OCI-LY7 (cell line): Measurements from ENCODE around the gene CENPA. TPM values are rescaled to one million over a fixed set of nuclear protein-coding genes. Genes with fewer than 3 reads are reported as not detected.

Experiments used
- BruUV-seq: library from RNA; stranded (reverse); fragments of 400-500 nt; replicated peaks from 2 replicates; lab custom pipeline; 2021; lab: Mats Ljungman, UMichigan
- CTCF ChIA-PET: fragments of 300-600 bp; sonication (Branson Sonifier 250); formaldehyde crosslinking; loops from one replicate; lab custom pipeline; 2022; ENCODE audit warnings: antibody characterized with exemption; ENCODE audit not compliant: unreplicated experiment; lab: Charles Lee
- POLR2A ChIA-PET: fragments of 300-600 bp; sonication (Branson Sonifier 250); formaldehyde crosslinking; loops from one replicate; lab custom pipeline; 2022; ENCODE audit warnings: antibody characterized with exemption; lab: Charles Lee
- DNase-seq: peaks from one replicate; pipeline ENCODE4 v3.0.0-alpha.2; 2015; ENCODE audit warnings: low spot score
- H2AFZ ChIP-seq: fragments of 200-600 bp; sonication (generic), shearing (Covaris generic); 2 replicates; pipeline ENCODE4 v1.6.1; 2014; ENCODE audit warnings: mild to moderate bottlenecking, antibody characterized with exemption, low read length, moderate library complexity
- H3K27ac ChIP-seq: fragments of 200-600 bp; sonication (generic); 2 replicates; pipeline ENCODE4 v1.5.1; 2014; ENCODE audit warnings: mixed run types, low read depth, mild to moderate bottlenecking, moderate library complexity, low read length, inconsistent platforms; ENCODE audit not compliant: poor library complexity, severe bottlenecking
- H3K36me3 ChIP-seq: fragments of 200-600 bp; sonication (generic); 2 replicates; pipeline ENCODE4 v1.6.1; 2014; ENCODE audit warnings: mild to moderate bottlenecking, antibody characterized with exemption, low read length, moderate library complexity, mixed read lengths; ENCODE audit not compliant: insufficient read depth
- H3K4me1 ChIP-seq: fragments of 200-600 bp; sonication (generic); 2 replicates; pipeline ENCODE4 v1.5.1; 2014; ENCODE audit warnings: mild to moderate bottlenecking, low read length; ENCODE audit not compliant: insufficient read depth, poor library complexity, severe bottlenecking
- H3K4me2 ChIP-seq: fragments of 200-600 bp; sonication (generic); 2 replicates; pipeline ENCODE4 v1.6.1; 2014; ENCODE audit warnings: mild to moderate bottlenecking, low read length
- H3K4me3 ChIP-seq: fragments of 200-600 bp; sonication (generic); 2 replicates; pipeline ENCODE4 v1.5.1; 2014; ENCODE audit warnings: mild to moderate bottlenecking, low read depth, low read length; ENCODE audit not compliant: poor library complexity, severe bottlenecking
- H3K79me2 ChIP-seq: fragments of 200-600 bp; sonication (generic); 2 replicates; pipeline ENCODE4 v1.6.1; 2016; ENCODE audit warnings: low read depth, mild to moderate bottlenecking, low read length, moderate library complexity, mixed read lengths; ENCODE audit not compliant: insufficient read depth
- H3K9me2 ChIP-seq: fragments of 200-600 bp; sonication (generic); 2 replicates; pipeline ENCODE4 v1.6.1; 2016; ENCODE audit warnings: mild to moderate bottlenecking, low read length, mixed read lengths; ENCODE audit not compliant: insufficient read depth
- H3K9me3 ChIP-seq: fragments of 200-600 bp; sonication (generic); 2 replicates; pipeline ENCODE4 v1.6.1; 2014; ENCODE audit warnings: mild to moderate bottlenecking, mixed run types, low read length, mixed read lengths
- H4K20me1 ChIP-seq: fragments of 200-600 bp; sonication (generic); 2 replicates; pipeline ENCODE4 v1.6.1; 2014; ENCODE audit warnings: mild to moderate bottlenecking, antibody characterized with exemption, low read length, moderate library complexity, mixed read lengths; ENCODE audit not compliant: insufficient read depth
- CTCF ChIP-seq: fragments of 200-600 bp; sonication (generic); conservative IDR thresholded peaks from 2 replicates; pipeline ENCODE4 v1.5.1; 2014; ENCODE audit warnings: mild to moderate bottlenecking, antibody characterized with exemption, low read length, moderate library complexity, mixed read lengths
- EZH2phosphoT487 ChIP-seq: fragments of 200-600 bp; sonication (generic); IDR thresholded peaks from 2 replicates; pipeline ENCODE4 v1.6.1; 2018; ENCODE audit warnings: low read depth, borderline replicate concordance, mild to moderate bottlenecking, mixed run types, antibody characterized with exemption, low read length, moderate library complexity, mixed read lengths
- intact Hi-C: fragments of 100-400 bp; cut with micrococcal nuclease; formaldehyde crosslinking; loops from one replicate; pipeline ENCODE4 v1.10.0; 2022; ENCODE audit not compliant: unreplicated experiment
- total RNA-seq, 2 experiments: library from RNA; depleted of rRNA in 1 of 2; stranded (reverse); fragments of >200 nt in 1 of 2; shearing (Covaris generic) in 1 of 2; gene quantifications; 2 replicates each; pipeline ENCODE4 v1.2.3, GENCODE V29; 2014 to 2022

CENPA gene
- total RNA-seq, 2 experiments from 2014 or later: 48.2 to 63.6 TPM

- ChIA-PET CTCF (no interaction called here), POLR2A (interaction anchor here (0.7 kb wide), 1 partner anchor 51 kb away, joined by 4 read pairs; no protein-coding TSS in a partner anchor)
- DNase-seq: no peak
- intact Hi-C loops: no loop called here
- Histone ChIP-seq H3K27ac (no peak overlapping the region), H2AFZ (no peak overlapping the region), H3K9me2 (no peaks in the 10 kb centered on the region), H4K20me1 (no peaks in the 10 kb centered on the region), H3K79me2 (no peaks in the 10 kb centered on the region), H3K4me3 (no peak overlapping the region), H3K4me1 (no peaks in the 10 kb centered on the region), H3K36me3 (peaks cover 49% of the 10 kb centered on the region), H3K4me2 (no peak overlapping the region), H3K9me3 (no peaks in the 10 kb centered on the region)
- BruUV-seq: no TSS peak
- TF ChIP-seq CTCF (no peak), EZH2phosphoT487 (no peak)
Measured at GRCh38 chr2:26801328-26801727, 15.5 kb downstream of the CENPA start.

GRCh38 chr2:26801796-26802195 is 15.9 kb downstream of the CENPA start:
- intact Hi-C loops: no loop called here
- ChIA-PET POLR2A (interaction anchor here (0.5 to 0.7 kb wide), 2 partner anchors 51 to 148 kb away, joined by 3 to 4 read pairs; no protein-coding TSS in a partner anchor), CTCF (no interaction called here)
- TF ChIP-seq EZH2phosphoT487 (no peak), CTCF (no peak)
- no peaks in the 10 kb centered on the region for H3K9me3 ChIP-seq
- no peaks in the 10 kb centered on the region for H4K20me1 ChIP-seq
- H3K9me2 ChIP-seq: no peaks in the 10 kb centered on the region
- no peak overlapping the region for H3K27ac ChIP-seq
- H3K36me3 ChIP-seq: peaks cover 44% of the 10 kb centered on the region
- no peaks in the 10 kb centered on the region for H3K4me1 ChIP-seq
- H3K4me3 ChIP-seq: no peak overlapping the region
- DNase-seq: no peak
- H3K79me2 ChIP-seq: no peaks in the 10 kb centered on the region
- no peak overlapping the region for H3K4me2 ChIP-seq
- H2AFZ ChIP-seq: no peak overlapping the region
- no TSS peak for BruUV-seq

GRCh38 chr2:26805241-26805676 is 19.4 kb downstream of the CENPA start:
- no peak for DNase-seq
- CTCF ChIA-PET: no interaction called here
- BruUV-seq: no TSS peak

More at GRCh38 chr2:26805241-26805676, 19.4 kb downstream of the CENPA start:
- Histone ChIP-seq H3K4me2 (no peak overlapping the region), H4K20me1 (no peaks in the 10 kb centered on the region), H3K9me3 (no peaks in the 10 kb centered on the region), H3K9me2 (no peaks in the 10 kb centered on the region), H3K4me3 (no peak overlapping the region), H2AFZ (no peak overlapping the region), H3K36me3 (peaks cover 13% of the 10 kb centered on the region), H3K79me2 (no peaks in the 10 kb centered on the region), H3K4me1 (no peaks in the 10 kb centered on the region), H3K27ac (no peak overlapping the region)
- intact Hi-C loops: no loop called here
- POLR2A ChIA-PET: no interaction called here
- TF ChIP-seq CTCF (no peak), EZH2phosphoT487 (no peak)
